ENCODE data around the gene PLEKHA7.
A peak's percentile ranks its signal among the peaks of the same experiment; 100 is the strongest.

PLEKHA7 gene

DNA sequence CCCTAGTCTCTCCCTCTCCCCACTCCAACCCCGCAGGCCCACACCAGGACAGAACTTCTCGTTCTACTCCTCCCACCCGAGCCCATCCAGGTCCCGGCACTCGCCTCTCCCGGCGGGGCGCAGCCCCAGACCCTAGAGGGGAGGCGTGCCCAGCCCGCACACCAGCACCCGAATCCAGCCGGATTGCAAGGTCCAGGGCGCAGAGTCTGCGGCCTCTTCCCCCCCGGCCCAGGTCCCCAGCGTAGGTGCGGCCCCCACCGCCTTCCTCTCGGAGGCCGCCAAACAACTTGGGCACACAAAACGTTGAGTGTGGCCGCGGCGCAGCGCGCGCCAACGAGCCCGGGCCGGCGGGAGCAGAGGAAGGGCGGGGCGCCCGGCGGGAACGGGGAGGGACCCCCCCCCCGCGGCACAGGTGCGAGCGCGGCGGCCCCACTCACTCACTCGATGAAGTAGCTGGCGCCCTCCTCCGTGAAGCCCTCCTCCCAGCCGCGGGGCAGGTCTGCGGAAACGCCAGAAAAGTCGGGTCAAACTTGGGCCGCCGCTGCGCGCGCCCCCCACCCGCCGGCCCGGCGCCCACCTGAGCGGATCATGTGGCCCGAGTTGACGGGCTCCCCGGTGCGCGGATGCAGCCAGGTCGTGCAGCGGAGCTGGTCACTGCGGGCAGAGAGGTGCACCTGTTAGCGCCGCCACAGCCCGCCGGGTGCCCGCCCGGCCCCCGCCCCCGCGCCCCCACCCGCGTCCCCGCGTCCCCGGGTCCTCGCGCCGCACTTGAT lies 480 bp downstream of the PLEKHA7 start:
- peak; percentile 72 for DNase-seq (ENCODE audit: low spot score)
- TF ChIP-seq, protein P1, sequence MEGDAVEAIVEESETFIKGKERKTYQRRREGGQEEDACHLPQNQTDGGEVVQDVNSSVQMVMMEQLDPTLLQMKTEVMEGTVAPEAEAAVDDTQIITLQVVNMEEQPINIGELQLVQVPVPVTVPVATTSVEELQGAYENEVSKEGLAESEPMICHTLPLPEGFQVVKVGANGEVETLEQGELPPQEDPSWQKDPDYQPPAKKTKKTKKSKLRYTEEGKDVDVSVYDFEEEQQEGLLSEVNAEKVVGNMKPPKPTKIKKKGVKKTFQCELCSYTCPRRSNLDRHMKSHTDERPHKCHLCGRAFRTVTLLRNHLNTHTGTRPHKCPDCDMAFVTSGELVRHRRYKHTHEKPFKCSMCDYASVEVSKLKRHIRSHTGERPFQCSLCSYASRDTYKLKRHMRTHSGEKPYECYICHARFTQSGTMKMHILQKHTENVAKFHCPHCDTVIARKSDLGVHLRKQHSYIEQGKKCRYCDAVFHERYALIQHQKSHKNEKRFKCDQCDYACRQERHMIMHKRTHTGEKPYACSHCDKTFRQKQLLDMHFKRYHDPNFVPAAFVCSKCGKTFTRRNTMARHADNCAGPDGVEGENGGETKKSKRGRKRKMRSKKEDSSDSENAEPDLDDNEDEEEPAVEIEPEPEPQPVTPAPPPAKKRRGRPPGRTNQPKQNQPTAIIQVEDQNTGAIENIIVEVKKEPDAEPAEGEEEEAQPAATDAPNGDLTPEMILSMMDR (IDR thresholded peaks at IDR 0.05; ENCODE audit: extremely low read depth, missing control alignments), result no peak

DNA sequence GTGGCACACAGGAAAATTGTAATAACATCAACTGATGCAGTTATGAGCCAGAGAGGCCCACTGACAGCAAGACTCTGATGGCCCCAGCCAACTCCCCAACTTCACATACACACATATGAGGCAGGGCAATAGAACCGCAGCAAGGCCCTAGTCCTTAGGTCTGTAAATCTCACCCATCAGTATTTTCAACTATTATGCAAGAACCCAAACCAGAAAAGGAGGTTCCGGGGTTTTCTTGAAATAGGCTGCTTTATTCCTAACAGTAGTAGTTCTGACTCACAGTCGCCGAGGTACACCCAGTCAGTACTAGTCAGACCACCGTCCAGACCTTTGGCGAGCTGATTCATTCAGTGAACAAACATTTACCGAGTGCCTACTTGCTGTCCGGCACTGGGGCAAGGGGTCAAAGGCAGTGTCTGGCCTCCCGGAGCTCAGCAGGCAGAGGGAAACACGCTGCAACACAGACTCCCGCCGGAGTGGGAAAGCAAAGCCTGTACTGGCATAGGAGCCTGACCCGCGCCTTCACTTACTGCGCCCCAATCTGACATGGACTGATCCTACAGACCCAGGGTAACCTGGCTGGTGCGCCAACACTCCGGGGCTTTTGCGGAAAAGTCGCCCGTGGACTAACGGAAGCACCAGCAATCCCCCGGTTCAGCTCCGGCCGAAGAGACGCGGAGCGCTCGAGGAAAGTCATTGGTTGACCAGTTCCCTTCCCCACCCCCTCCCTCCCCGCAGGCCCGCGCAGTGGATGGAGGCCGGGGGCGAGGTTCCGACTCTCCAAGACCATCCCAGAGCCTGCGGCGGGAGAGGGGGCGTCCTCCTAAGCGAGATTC lies 1.3 kb downstream of the PLEKHA7 start:
- peak; percentile 24 for DNase-seq (ENCODE audit: low spot score)
- TF ChIP-seq, protein P1 (IDR thresholded peaks at IDR 0.05; ENCODE audit: extremely low read depth, missing control alignments), result no peak

DNA sequence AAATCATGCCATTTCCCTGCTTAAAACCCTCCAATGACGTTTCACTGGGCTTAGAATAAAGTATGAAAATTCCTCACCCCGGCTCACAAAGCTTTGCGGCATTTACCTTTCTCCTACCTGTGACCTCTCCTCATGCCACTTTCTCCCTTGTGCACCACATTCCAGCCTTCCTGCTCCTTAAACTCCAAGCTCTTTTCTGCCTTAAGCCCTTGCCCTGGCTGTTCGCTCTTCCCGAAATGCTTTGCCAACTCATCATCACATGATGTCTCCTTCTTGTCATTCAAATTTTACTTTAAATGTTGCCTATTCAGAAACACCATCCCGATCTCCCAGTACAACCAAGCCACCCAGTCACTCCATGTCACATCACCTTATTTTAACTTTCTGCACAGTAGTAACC lies 2.0 kb downstream of the PLEKHA7 start:
- TF ChIP-seq, protein P1 (IDR thresholded peaks at IDR 0.05; ENCODE audit: extremely low read depth, missing control alignments), result no peak
- no peak for DNase-seq (ENCODE audit: low spot score)

DNA sequence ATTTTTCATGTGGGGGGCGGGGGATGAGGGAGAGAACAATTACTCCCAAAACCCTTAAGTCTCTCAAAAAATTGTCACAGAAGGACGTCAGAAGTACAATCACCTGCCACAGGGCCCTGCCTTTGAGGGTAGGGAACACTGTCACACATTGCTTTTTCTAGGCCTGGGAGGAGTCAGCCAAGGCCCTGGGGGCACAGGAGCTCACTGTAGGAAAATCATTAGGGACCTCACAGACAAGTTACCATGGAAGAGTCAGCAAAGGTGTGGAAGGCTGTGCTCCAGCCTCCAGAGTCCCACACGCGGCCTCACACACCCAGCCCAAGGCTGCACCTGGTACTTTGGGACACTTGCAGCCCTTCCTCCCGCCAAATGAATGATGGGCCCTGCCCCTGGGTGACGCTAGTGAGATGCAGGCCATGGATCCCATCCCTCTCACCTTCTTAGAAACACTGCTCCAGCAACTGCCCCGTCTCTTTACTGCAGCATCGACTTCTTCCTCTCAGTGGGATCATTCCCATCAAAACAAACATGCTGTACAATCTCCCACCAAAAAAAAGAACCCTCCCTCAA lies 3.3 kb downstream of the PLEKHA7 start:
- TF ChIP-seq, protein P1 (IDR thresholded peaks at IDR 0.05; ENCODE audit: extremely low read depth, missing control alignments), result no peak
- no peak for DNase-seq (ENCODE audit: low spot score)

DNA sequence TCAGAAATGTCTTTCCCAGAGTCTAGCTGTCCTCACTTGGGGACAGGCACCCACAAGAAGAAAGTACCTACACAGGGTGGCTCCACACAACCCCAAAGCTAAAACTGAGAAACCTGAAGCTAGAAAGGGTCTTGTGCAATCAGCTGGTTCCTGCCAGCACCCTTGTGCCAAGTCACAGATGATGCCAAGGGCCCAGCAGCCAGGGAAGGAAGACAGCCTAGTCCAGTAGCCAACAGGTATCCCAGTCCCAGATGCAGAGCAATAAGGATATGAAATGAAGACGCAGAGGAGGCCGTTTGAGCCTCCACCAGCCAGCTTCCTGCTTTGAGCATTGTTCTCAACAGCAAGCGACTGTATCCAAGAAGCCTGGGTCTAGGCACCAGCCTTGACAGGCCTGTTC lies 6.1 kb downstream of the PLEKHA7 start:
- TF ChIP-seq, protein P1 (IDR thresholded peaks at IDR 0.05; ENCODE audit: extremely low read depth, missing control alignments), result no peak
- no peak for DNase-seq (ENCODE audit: low spot score)

DNA sequence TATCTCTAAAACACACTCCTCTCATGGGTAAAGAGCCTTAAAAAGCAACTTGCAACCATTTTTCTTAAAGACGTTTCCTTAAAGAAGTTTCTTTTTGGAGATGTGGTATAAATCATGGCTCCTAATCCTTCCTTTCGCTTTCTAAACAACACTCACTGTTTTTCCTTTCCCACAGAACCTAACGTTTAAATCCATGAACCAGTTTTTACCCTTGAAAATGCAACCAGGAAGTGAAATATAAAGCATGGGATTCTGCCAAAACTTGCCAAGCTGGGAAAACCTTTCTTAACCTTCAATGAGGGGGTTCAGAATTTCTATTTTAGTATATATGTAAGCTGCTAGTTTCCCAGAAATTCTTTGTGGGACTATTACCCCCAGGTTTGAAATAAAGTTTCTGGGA lies 8.6 kb downstream of the PLEKHA7 start:
- TF ChIP-seq, protein P1 (IDR thresholded peaks at IDR 0.05; ENCODE audit: extremely low read depth, missing control alignments), result no peak
- no peak for DNase-seq (ENCODE audit: low spot score)
